Right atrium auricular region (tissue), 2 donors: ENCODE results near the gene SLC36A1. TPM values are rescaled to one million over a fixed set of nuclear protein-coding genes. Genes with fewer than 3 reads are reported as not detected.

ENCODE experiments used
- microRNA-seq, 2 donors: library from miRNA; unstranded; fragments of <30 nt; microRNA quantifications; one replicate each; pipeline ENCODE4, GENCODE V29; 2016 to 2017; ENCODE audit warnings: borderline number of aligned reads in 2 of 2, borderline replicate concordance in 1 of 2
- total RNA-seq, 2 donors: library from RNA; depleted of rRNA; stranded (reverse); fragments of >200 nt; gene quantifications; one replicate each; pipeline ENCODE4 v1.1.0, GENCODE V29; 2016

The SLC36A1 gene
- total RNA-seq, 2 donors from 2014 or later = 3.9 to 5.8 TPM

Small RNA genes lying within 50 kb of the gene (microRNA-seq; reads per million reads assigned to microRNA genes)
- gene MIR6499 = 0 reads per million in 2 donors

Other genes starting within 250 kb of the SLC36A1 start
- gene CCDC69, start 223.5 kb upstream of the SLC36A1 start, total RNA-seq = 100 to 1,000 TPM; 185 to 202 TPM
- 10 to 100 TPM; 21.5 to 36.4 TPM for gene GM2A, start 194.4 kb upstream of the SLC36A1 start, total RNA-seq
- gene SLC36A3, start 143.8 kb upstream of the SLC36A1 start, total RNA-seq = not detected
- not detected for gene SLC36A2, start 100.0 kb upstream of the SLC36A1 start, total RNA-seq
- gene FAT2, start 143.7 kb downstream of the SLC36A1 start, total RNA-seq = not detected
- 100 to 1,000 TPM; 292 to 567 TPM for gene SPARC, start 239.3 kb downstream of the SLC36A1 start, total RNA-seq